ENCODE measurements around the gene CNGB1. TPM values are rescaled to one million over a fixed set of nuclear protein-coding genes. Genes with fewer than 3 reads are reported as not detected.

CNGB1 gene
- total RNA-seq, 1 experiment from 2014 or later: not detected

DNA sequence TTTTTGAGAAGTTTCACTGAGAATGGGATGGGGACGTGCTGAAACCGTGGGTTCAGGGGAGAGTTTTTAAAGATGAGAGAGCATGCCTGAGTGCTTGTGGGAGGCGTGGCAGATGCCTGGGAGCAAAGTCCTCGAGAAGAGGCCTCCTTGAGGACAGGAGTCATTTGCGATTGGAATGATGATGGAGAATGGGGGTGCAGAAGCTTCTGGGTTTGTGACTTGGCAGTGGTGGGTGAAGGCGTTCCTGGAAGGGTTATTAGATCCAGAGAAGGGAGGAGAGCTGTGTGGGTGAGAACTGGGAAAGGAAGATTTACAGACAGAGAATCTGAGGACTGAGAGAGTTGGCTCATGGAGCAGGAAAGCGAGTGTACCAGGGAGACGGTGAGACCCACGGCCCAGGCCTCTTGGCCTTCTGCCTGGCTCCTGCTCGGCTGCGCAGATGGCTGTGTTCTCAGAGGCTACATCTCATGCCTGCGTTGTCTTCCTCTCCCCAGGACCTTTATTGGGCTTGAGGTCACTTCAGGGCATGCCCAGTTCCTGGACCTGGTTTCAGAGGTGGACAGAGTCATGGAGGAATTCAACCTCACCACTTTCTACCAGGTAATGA is 46.0 kb upstream of the CNGB1 start:
- Mint-ChIP-seq H3K27me3 (ENCODE audit: low read depth) (no peaks in the 10 kb centered on the region), H3K27ac (no peak overlapping the region), H3K4me3 (no peak overlapping the region), H3K36me3 (no peaks in the 10 kb centered on the region), H3K4me1 (no peaks in the 10 kb centered on the region; the same call in 1 of the 2 replicates), H3K9me3 (no peaks in the 10 kb centered on the region)
- DNase-seq (ENCODE audit: low spot score) (no peak), ATAC-seq (no peak)
- CTCF ChIA-PET: no interaction called here
- TF ChIP-seq GABPB1 (CRISPR knock-in tag; IDR thresholded peaks at IDR 0.05) (no peak), GRHL2 (CRISPR knock-in tag; IDR thresholded peaks at IDR 0.05; ENCODE audit: insufficient replicate concordance, severe bottlenecking) (no peak), CREB1 (CRISPR knock-in tag; IDR thresholded peaks at IDR 0.05) (no peak), JAZF1 (CRISPR knock-in tag; IDR thresholded peaks at IDR 0.05) (no peak), FOXP1 (CRISPR knock-in tag; IDR thresholded peaks at IDR 0.05; ENCODE audit: borderline replicate concordance) (no peak), ZNF263 (CRISPR knock-in tag; IDR thresholded peaks at IDR 0.05; ENCODE audit: low read depth) (no peak), OVOL2 (CRISPR knock-in tag; IDR thresholded peaks at IDR 0.05; ENCODE audit: borderline replicate concordance) (no peak), IRF2 (CRISPR knock-in tag; IDR thresholded peaks at IDR 0.05; ENCODE audit: borderline replicate concordance, low read depth) (no peak), NFYB (CRISPR knock-in tag; conservative IDR thresholded peaks at IDR 0.05; ENCODE audit: low read depth) (no peak), ETV6 (CRISPR knock-in tag; IDR thresholded peaks at IDR 0.05) (no peak), ZNF512 (CRISPR knock-in tag; IDR thresholded peaks at IDR 0.05; ENCODE audit: borderline replicate concordance) (no peak), NFATC4 (CRISPR knock-in tag; IDR thresholded peaks at IDR 0.05) (no peak), NR1H2 (CRISPR knock-in tag; IDR thresholded peaks at IDR 0.05) (no peak), ZNF423 (CRISPR knock-in tag; IDR thresholded peaks at IDR 0.05) (no peak), TP53 (CRISPR knock-in tag; IDR thresholded peaks at IDR 0.05) (no peak)
- TF ChIP-seq, protein P1, sequence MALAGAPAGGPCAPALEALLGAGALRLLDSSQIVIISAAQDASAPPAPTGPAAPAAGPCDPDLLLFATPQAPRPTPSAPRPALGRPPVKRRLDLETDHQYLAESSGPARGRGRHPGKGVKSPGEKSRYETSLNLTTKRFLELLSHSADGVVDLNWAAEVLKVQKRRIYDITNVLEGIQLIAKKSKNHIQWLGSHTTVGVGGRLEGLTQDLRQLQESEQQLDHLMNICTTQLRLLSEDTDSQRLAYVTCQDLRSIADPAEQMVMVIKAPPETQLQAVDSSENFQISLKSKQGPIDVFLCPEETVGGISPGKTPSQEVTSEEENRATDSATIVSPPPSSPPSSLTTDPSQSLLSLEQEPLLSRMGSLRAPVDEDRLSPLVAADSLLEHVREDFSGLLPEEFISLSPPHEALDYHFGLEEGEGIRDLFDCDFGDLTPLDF (CRISPR knock-in tag; IDR thresholded peaks at IDR 0.05): no peak
- POLR2A ChIA-PET: no interaction called here

- H3K4me1 Mint-ChIP-seq: peaks cover 13% of the 10 kb centered on the region
- peaks cover 18% of the 10 kb centered on the region for H3K36me3 Mint-ChIP-seq
- DNase-seq (ENCODE audit: low spot score) (no peak), ATAC-seq (no peak)
- H3K9me3 Mint-ChIP-seq: no peaks in the 10 kb centered on the region
- no peaks in the 10 kb centered on the region for H3K27me3 Mint-ChIP-seq (ENCODE audit: low read depth)
- TF ChIP-seq NFE2L1 (CRISPR knock-in tag; IDR thresholded peaks at IDR 0.05) (no peak), FOXP1 (CRISPR knock-in tag; IDR thresholded peaks at IDR 0.05; ENCODE audit: borderline replicate concordance) (no peak), RELA (CRISPR knock-in tag; IDR thresholded peaks at IDR 0.05; ENCODE audit: borderline replicate concordance) (no peak), MYBL2 (CRISPR knock-in tag; IDR thresholded peaks at IDR 0.05) (no peak), JUN (CRISPR knock-in tag; IDR thresholded peaks at IDR 0.05) (no peak), FOXK1 (CRISPR knock-in tag; IDR thresholded peaks at IDR 0.05) (no peak), EMX1 (CRISPR knock-in tag; IDR thresholded peaks at IDR 0.05) (no peak), ZNF138 (CRISPR knock-in tag; conservative IDR thresholded peaks at IDR 0.05) (no peak), SP1 (CRISPR knock-in tag; conservative IDR thresholded peaks at IDR 0.05) (no peak), KAT7 (CRISPR knock-in tag; IDR thresholded peaks at IDR 0.05; ENCODE audit: borderline replicate concordance) (no peak)
- TF ChIP-seq, protein P2, sequence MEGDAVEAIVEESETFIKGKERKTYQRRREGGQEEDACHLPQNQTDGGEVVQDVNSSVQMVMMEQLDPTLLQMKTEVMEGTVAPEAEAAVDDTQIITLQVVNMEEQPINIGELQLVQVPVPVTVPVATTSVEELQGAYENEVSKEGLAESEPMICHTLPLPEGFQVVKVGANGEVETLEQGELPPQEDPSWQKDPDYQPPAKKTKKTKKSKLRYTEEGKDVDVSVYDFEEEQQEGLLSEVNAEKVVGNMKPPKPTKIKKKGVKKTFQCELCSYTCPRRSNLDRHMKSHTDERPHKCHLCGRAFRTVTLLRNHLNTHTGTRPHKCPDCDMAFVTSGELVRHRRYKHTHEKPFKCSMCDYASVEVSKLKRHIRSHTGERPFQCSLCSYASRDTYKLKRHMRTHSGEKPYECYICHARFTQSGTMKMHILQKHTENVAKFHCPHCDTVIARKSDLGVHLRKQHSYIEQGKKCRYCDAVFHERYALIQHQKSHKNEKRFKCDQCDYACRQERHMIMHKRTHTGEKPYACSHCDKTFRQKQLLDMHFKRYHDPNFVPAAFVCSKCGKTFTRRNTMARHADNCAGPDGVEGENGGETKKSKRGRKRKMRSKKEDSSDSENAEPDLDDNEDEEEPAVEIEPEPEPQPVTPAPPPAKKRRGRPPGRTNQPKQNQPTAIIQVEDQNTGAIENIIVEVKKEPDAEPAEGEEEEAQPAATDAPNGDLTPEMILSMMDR (IDR thresholded peaks at IDR 0.05): no peak
- TF ChIP-seq, protein P3, sequence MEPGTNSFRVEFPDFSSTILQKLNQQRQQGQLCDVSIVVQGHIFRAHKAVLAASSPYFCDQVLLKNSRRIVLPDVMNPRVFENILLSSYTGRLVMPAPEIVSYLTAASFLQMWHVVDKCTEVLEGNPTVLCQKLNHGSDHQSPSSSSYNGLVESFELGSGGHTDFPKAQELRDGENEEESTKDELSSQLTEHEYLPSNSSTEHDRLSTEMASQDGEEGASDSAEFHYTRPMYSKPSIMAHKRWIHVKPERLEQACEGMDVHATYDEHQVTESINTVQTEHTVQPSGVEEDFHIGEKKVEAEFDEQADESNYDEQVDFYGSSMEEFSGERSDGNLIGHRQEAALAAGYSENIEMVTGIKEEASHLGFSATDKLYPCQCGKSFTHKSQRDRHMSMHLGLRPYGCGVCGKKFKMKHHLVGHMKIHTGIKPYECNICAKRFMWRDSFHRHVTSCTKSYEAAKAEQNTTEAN (CRISPR knock-in tag; IDR thresholded peaks at IDR 0.05): no peak
- no peak overlapping the region for H3K4me3 Mint-ChIP-seq
- no peak overlapping the region for H3K27ac Mint-ChIP-seq
- POLR2A ChIA-PET: no interaction called here
- CTCF ChIA-PET: interaction anchor here (1.7 to 2.4 kb wide), 3 partner anchors 19 to 109 kb away, joined by 6 to 8 read pairs (median 8); no protein-coding TSS in a partner anchor
Measured at GRCh38 chr16:58013201-58013956, 42.5 kb upstream of the CNGB1 start.

All from WTC11 (cell line).